GM19099 (cell line): Measurements from ENCODE around the gene GPR37L1.

Experiments
- POLR2A ChIP-seq: IDR thresholded peaks from 3 replicates; pipeline ENCODE4 v1.6.1; 2011; ENCODE audit warnings: low read depth; ENCODE audit not compliant: insufficient read length; ENCODE audit errors: extremely low read depth

The GPR37L1 gene

DNA sequence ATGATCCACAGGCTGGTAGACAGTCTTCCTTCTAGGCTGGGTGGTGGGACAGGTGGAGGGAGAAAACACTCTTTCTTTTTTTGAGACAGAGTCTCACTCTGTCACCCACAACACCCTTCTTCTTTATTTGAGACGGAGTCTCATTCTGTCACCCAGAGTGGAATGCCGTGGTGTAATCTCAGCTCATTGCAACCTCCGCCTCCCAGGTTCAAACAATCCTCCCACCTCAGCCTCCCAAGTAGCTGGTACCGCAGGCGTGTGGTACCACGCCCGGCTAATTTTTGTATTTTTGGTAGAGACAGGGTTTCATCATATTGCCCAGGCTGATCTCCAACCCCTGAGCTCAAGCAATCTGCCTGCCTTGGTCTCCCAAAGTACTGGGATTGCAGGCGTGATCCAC is 2.9 kb downstream of the GPR37L1 start:
- TF ChIP-seq POLR2A = no peak

- TF ChIP-seq POLR2A = no peak
These were observed 3.7 kb downstream of the GPR37L1 start for GRCh38 chr1:202126426-202126825.

- TF ChIP-seq POLR2A = no peak
These were observed 4.3 kb downstream of the GPR37L1 start for GRCh38 chr1:202127061-202127460.

GRCh38 chr1:202127836-202128622 is 5.3 kb downstream of the GPR37L1 start:
- TF ChIP-seq POLR2A = no peak

- TF ChIP-seq POLR2A = no peak
These were observed 7.0 kb downstream of the GPR37L1 start for GRCh38 chr1:202129453-202130296.

DNA sequence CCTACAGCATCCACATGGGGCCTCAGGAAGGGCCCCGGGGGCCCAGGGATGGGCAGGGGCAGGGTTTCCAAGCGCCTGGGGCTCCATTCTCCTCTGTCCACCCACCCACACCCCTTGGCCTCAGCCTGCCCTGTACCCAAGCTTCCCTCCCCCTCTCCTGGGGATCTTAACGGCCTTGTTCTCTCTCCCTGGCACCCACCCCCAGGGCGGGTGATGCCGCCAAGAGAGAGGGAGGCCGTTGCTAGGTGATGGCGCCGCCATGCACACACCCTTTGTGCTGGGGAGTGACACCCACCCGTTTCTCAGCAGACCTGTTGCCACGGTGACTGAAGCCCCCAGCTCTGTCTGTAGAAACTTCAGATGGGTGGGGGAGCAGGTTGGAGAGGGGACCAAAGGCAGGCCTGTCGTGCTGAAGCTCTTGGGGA is 7.6 kb downstream of the GPR37L1 start:
- no peak for TF ChIP-seq POLR2A

GRCh38 chr1:202130816-202131522 is 8.3 kb downstream of the GPR37L1 start:
- no peak for TF ChIP-seq POLR2A

- no peak for TF ChIP-seq POLR2A
These were observed 9.5 kb downstream of the GPR37L1 start for GRCh38 chr1:202131956-202132821.

GRCh38 chr1:202133001-202133400 is 10.3 kb downstream of the GPR37L1 start:
- no peak for TF ChIP-seq POLR2A

GRCh38 chr1:202133496-202133895 is 10.8 kb downstream of the GPR37L1 start:
- TF ChIP-seq POLR2A = no peak

- TF ChIP-seq POLR2A = no peak
These were observed 11.3 kb downstream of the GPR37L1 start for GRCh38 chr1:202133989-202134388.

DNA sequence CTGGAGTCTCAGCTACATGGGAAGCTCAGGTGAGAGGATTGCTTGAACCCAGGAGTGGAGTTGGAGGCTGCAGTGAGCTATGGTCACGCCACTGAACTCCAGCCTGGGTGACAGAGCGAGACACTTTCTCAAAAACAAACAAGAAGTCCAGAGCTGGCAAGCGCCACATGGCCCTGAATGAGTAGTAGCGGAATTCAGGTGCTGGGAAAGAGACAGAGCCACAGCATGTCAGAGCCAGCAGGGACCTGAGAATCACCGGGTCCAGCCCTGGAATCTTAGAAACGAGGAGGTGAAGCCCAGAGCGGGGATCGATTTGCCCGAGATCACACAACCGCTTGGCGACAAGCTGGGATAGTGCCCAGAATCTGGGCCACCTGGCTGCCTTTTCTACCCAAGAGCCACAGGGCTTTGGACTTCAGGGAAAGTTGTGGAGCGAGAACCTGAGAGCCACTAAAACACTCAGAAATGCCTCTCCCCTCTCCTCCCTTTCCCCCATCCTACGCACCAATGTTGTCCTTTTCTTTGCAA is 12.0 kb downstream of the GPR37L1 start:
- no peak for TF ChIP-seq POLR2A

GRCh38 chr1:202135221-202135721 is 12.6 kb downstream of the GPR37L1 start:
- TF ChIP-seq POLR2A = no peak

DNA sequence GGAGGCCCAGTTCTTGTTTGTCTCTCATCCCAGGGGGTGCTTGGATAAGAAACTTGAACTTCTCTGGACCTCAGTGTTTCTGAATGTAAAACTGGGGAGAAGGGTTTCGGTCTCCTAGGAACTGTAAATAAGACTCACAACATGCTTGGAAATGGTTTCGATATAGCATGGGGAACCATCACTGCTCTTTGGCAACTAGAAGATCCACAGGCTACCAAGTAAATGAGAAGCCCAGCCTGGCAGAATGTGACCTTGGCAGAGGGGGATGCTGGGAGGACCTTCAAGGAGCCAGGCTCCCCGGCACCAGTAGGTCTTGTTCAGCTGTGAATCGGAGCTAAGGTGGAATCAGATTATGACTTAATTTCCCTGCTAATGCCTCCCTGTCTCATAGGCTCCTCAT is 18.1 kb downstream of the GPR37L1 start:
- TF ChIP-seq POLR2A = no peak

DNA sequence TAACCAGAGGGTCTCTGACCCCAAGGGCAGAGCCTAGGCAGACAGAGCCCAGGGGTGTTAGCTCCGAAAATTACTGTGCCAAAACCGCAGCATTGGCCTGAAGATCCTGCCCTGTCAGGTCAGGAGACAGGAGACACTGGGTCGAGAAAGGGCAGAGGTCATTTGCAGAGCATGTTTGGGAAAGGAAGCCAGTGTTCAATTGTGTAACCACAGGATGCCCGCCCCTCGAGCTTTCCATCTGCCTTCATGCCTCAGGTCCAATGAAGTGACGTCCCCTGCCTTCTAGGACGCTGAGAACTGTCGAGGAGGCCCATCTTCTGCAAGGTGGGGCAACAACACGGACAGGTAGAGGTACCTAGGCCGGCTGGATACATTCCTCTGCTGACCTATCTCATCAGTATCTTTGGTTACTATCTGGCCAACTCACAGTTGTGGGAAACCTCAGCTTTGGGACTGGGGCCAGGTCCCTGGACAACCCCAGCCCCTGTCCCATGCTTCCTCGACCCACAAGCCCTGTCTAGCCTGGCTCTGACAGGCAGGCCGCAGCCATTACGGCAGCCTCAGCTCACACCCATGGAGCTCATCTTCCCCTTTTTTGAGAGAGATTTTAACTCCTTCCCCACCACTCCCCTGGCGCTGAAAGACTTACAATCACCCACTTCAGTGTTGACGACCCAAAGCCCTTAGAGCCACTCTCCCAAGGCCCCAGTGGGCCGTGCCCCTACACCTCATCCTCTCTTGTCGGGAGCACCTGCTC is 20.5 kb downstream of the GPR37L1 start:
- no peak for TF ChIP-seq POLR2A
